ENCODE measurements around the gene RFX4. TPM values are rescaled to one million over a fixed set of nuclear protein-coding genes. Genes with fewer than 3 reads are reported as not detected.
"Not testable (repeated sequence)": the region's sequence is repeated elsewhere in the genome, so short reads cannot be mapped to it uniquely, and the experiment has no call there.

Gene RFX4
- polyA plus RNA-seq, 1 donor (not counting 4 experiments of a cell fraction or from before 2014, with no cell fraction given): not detected

DNA sequence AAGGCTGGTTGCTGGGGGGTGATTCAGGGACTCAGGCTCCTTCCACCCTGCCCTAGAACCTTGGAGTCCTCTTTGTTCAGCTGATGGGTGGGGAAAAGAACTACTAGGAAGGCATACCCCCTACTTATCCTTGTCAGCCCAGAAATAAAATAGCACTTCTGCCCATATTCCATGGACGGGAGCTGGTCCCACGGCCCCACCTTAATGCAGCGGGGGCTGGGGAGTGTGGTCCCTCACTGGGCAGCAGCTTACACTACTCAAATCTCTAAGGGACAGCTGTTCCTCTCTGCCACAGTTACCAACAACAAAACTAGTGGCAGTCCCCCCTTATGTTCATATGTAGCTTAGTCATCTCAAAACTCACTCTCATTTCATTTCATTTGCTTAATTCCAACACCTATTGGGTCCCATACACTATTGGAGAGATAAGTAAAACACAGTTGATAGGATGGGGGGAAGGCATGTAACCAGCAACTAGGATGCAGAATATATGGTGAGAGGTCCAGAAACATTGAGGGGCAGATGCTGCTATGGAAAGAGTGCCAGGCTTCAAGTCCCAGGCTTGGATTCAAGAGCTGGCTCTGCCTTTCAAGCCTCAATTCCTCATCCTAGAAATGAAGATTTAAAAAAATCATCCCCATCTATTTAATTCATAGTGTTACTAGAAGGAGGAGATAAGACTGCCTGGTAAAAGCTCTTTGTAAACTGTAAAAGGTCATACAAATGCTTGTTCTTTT lies 107.9 kb downstream of the RFX4 start:
- no peak overlapping the region for H2AFZ ChIP-seq (ENCODE audit: control insufficient read depth, low read length)
- no peak overlapping the region for H3K4me2 ChIP-seq (ENCODE audit: control insufficient read depth, extremely low read depth, insufficient read depth, low read depth, low read length)
- H3K27me3 ChIP-seq (ENCODE audit: control insufficient read depth, extremely low read depth, insufficient read depth, low read length): no peaks in the 10 kb centered on the region
- dilution Hi-C loops (cut with MboI; ENCODE audit: extremely low pct_ligation_motif_present, low sequenced_read_pairs): no loop called here
- no peak overlapping the region for H3K27ac ChIP-seq (ENCODE audit: control insufficient read depth, insufficient read depth, low read length)
- H3K9ac ChIP-seq (ENCODE audit: control insufficient read depth, extremely low read depth, insufficient read depth, low read length): no peak overlapping the region
- no peaks in the 10 kb centered on the region for H3K9me1 ChIP-seq (ENCODE audit: control insufficient read depth, extremely low read depth, insufficient read depth, low read length)
- FAIRE-seq (no peak), DNase-seq (ENCODE audit: low read depth, low spot score) (no peak)
- H3K79me2 ChIP-seq (ENCODE audit: control insufficient read depth, insufficient read depth, low read length): no peaks in the 10 kb centered on the region
- no peaks in the 10 kb centered on the region for H3K36me3 ChIP-seq (ENCODE audit: control insufficient read depth in 2 of 2, extremely low read depth in 1 of 2, insufficient read depth in 2 of 2, low read length in 2 of 2)
- no peak for TF ChIP-seq EZH2 (IDR thresholded peaks at IDR 0.05; ENCODE audit: low read length)
- TF ChIP-seq, protein P1, sequence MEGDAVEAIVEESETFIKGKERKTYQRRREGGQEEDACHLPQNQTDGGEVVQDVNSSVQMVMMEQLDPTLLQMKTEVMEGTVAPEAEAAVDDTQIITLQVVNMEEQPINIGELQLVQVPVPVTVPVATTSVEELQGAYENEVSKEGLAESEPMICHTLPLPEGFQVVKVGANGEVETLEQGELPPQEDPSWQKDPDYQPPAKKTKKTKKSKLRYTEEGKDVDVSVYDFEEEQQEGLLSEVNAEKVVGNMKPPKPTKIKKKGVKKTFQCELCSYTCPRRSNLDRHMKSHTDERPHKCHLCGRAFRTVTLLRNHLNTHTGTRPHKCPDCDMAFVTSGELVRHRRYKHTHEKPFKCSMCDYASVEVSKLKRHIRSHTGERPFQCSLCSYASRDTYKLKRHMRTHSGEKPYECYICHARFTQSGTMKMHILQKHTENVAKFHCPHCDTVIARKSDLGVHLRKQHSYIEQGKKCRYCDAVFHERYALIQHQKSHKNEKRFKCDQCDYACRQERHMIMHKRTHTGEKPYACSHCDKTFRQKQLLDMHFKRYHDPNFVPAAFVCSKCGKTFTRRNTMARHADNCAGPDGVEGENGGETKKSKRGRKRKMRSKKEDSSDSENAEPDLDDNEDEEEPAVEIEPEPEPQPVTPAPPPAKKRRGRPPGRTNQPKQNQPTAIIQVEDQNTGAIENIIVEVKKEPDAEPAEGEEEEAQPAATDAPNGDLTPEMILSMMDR (optimal IDR thresholded peaks at IDR 0.05 in 1 of 3, IDR thresholded peaks at IDR 0.05 in 1 of 3, conservative IDR thresholded peaks at IDR 0.05 in 1 of 3; ENCODE audit: extremely low read depth in 1 of 3, insufficient read depth in 2 of 3, low read length in 3 of 3): no peak
- H4K20me1 ChIP-seq (ENCODE audit: control insufficient read depth, extremely low read depth, insufficient read depth, low read length): no peaks in the 10 kb centered on the region
- no peak overlapping the region for H3K4me3 ChIP-seq (ENCODE audit: control insufficient read depth in 2 of 3, extremely low read depth in 1 of 3, insufficient read depth in 2 of 3, low read depth in 1 of 3, low read length in 3 of 3)
- H3K4me1 ChIP-seq (ENCODE audit: control insufficient read depth, extremely low read depth, insufficient read depth, low read length): no peaks in the 10 kb centered on the region
- H3K9me3 ChIP-seq (ENCODE audit: control insufficient read depth, low read depth, low read length): no peaks in the 10 kb centered on the region

DNA sequence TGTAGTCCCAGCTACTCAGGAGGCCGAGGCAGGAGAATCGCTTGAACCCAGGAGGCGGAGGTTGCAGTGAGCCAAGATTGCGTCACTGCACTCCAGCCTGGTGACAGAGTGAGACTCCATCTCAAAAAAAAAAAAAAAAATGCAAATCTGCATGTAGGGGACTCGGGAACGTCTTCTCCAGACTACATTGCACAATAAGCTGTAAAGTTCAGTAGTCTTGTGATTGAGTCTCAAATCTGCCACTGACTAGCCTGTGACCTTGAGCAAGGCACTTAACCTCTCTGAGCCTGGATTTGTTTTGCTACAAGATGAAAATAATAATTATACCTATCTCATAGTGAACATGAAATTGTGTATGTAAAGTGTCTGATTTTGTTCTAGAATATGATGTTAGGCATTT lies 109.2 kb downstream of the RFX4 start:
- H3K79me2 ChIP-seq (ENCODE audit: control insufficient read depth, insufficient read depth, low read length); H3K9me1 ChIP-seq (ENCODE audit: control insufficient read depth, extremely low read depth, insufficient read depth, low read length); H3K4me1 ChIP-seq (ENCODE audit: control insufficient read depth, extremely low read depth, insufficient read depth, low read length); H4K20me1 ChIP-seq (ENCODE audit: control insufficient read depth, extremely low read depth, insufficient read depth, low read length); H3K9me3 ChIP-seq (ENCODE audit: control insufficient read depth, low read depth, low read length); H3K4me3 ChIP-seq (ENCODE audit: control insufficient read depth in 2 of 3, extremely low read depth in 1 of 3, insufficient read depth in 2 of 3, low read depth in 1 of 3, low read length in 3 of 3); DNase-seq (ENCODE audit: low read depth, low spot score); H3K36me3 ChIP-seq (ENCODE audit: control insufficient read depth in 2 of 2, extremely low read depth in 1 of 2, insufficient read depth in 2 of 2, low read length in 2 of 2); H3K27me3 ChIP-seq (ENCODE audit: control insufficient read depth, extremely low read depth, insufficient read depth, low read length); dilution Hi-C loops (cut with MboI; ENCODE audit: extremely low pct_ligation_motif_present, low sequenced_read_pairs); H3K27ac ChIP-seq (ENCODE audit: control insufficient read depth, insufficient read depth, low read length); FAIRE-seq; H2AFZ ChIP-seq (ENCODE audit: control insufficient read depth, low read length); H3K4me2 ChIP-seq (ENCODE audit: control insufficient read depth, extremely low read depth, insufficient read depth, low read depth, low read length); H3K9ac ChIP-seq (ENCODE audit: control insufficient read depth, extremely low read depth, insufficient read depth, low read length): not testable (repeated sequence)

Measured in keratinocyte (primary cell).